GM18505 (cell line): Measurements from ENCODE around the gene NSD1.

Source experiments
- ATAC-seq: cut with Tn5 transposase; IDR thresholded peaks from one replicate; pipeline ENCODE4 v1.9.1; 2021; ENCODE audit not compliant: unreplicated experiment
- POLR2A ChIP-seq: IDR thresholded peaks from 4 replicates; pipeline ENCODE4 v1.6.1; 2011; ENCODE audit warnings: borderline replicate concordance; ENCODE audit not compliant: insufficient read depth, insufficient read length; ENCODE audit errors: extremely low read depth

Gene NSD1

DNA sequence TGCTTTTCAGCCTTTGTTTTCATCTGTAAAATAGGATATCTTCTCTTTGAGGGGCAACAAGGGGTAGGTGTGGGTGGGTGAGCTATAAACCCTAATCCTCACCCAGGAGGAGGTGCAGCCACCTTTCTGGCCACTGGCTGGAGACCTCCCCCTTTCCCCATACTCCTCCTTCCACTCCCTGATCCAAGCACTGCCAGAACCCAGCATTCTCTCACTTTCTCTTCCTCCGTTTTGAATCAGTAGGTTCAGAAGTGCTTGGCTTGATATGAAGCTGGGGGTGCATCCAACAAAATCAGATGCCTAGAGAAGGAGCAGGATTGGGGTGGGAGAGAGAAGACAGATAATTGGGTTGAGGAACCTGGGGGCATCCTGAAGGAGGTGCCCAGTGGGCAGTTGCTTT, 6.8 kb upstream of the NSD1 start:
- no peak for ATAC-seq
- no peak for TF ChIP-seq POLR2A

DNA sequence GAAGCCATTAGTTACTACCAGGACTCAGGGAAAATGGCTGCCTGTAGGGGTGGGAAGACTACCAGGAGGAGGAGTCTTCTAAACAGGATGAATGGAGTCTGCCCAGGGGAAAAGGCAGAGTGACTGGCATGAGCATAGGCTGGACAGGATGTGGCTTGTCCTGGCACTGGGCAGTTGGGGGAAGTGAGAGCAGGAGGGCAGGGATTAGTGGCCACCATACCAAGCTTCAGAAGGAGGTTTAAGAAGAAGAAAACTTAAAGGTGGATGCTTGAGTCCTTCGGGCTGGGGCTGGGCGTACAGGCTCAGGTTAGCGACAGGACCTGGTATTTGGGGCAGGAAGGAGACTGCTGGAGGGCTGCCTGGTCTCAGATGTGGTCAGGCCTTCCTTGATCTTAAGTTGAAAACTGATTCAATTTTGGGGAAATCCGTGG, 5.0 kb upstream of the NSD1 start:
- TF ChIP-seq POLR2A = no peak
- ATAC-seq = no peak

DNA sequence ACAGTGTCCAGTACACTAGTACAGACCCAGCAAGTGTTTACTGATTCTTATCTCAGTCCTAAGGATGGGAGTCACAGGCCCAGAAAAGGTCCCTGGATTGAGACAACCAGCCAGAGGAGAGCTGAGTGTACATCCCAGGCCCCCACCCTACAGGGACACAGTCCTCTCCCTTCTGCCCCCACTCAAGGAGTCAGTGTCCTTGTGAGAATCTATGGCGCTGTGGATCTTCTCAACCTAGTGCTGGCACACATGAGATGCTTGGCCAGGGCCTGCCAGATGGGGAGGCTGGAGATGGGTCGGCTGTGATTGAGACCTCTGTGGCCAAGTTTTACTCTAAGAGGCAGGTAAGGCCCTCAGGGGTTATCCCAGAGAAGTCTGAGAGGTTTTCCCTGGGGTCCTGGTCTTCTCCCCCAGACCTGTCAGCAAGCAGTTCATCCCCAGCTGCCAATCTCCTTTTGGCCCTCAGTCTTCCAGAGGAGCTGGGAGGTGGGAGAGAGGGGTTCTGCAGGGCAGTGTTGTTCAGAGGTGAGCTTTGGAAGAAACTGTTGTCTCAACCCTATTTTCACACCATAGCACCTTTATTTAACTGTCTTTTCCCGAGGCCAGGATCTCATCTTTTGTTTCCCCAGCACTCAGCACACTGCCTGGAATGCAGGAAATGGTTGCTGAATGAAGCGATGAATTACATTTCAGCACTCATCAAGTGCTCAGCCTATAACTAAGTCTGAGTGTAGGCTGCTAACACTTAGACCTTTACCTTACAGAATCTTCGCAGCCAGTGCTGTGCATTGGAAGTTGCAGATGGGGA, 3.2 kb upstream of the NSD1 start:
- ATAC-seq = no peak
- no peak for TF ChIP-seq POLR2A

DNA sequence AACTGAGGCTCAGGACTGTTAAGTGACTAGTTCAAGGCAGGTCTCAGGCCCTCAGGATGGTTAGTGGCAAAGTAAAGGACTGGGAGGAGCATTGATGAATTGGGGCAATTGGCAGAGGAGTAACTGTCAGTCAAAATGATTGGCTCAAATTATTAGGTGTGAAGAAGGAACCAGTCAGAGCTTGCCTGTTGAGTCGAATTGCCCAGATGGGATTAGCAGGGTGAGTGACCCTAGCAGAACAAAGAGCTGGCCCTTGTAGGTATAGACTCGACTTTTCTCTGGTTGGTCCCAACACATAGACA, 2.6 kb upstream of the NSD1 start:
- no peak for TF ChIP-seq POLR2A

GRCh38 chr5:177131352-177132135, 2.0 kb upstream of the NSD1 start:
- ATAC-seq = no peak
- no peak for TF ChIP-seq POLR2A

More for the DNA sequence above, 2.6 kb upstream of the NSD1 start:
- ATAC-seq = no peak

- ATAC-seq = no peak
- TF ChIP-seq POLR2A = no peak
These were observed 1.2 kb upstream of the NSD1 start for GRCh38 chr5:177132136-177133095.

DNA sequence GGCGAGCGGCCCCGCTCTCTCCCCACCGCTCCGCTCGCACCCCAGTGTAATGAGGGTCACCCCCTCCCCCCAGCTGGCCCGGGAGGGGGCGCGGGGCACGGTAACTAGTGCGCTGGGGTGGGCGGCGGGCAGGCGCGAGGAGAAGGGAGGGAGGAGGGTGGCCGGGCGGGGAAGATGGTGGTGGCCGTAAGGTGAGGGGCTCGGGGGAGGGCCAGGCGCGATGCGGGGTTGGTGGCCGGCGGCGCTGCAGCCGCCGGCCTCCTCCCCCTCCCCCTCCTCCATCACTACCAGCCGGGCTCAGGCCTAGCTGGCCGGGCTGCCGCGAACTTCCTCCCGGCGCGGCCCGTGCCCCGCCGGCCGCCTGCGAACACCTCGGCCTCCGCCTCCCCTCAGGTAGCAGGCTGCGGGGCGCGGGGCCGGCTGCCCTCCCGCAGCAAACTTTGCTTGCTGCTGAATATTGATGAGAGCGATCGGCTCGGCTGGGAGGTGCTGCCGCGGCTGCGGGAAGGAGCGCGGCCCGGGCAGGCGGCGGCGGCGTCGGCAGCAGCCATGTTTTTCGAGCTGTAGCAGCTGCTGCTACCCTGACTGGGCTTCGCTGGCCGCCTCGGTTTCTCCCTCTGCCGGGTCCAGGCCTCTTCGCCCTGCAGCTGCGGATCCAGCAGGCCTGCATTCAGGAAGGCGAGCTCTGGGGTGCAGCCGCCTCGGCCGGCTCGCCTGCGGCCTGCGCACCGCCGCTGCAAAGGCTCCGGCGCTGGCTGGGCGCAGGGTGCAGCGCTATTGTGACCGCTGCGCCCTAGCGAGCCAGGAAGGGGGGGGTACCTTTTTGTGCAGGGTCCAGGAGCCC, 502 bp downstream of the NSD1 start:
- TF ChIP-seq POLR2A = peak; percentile 45
- ATAC-seq = peak; percentile 33

DNA sequence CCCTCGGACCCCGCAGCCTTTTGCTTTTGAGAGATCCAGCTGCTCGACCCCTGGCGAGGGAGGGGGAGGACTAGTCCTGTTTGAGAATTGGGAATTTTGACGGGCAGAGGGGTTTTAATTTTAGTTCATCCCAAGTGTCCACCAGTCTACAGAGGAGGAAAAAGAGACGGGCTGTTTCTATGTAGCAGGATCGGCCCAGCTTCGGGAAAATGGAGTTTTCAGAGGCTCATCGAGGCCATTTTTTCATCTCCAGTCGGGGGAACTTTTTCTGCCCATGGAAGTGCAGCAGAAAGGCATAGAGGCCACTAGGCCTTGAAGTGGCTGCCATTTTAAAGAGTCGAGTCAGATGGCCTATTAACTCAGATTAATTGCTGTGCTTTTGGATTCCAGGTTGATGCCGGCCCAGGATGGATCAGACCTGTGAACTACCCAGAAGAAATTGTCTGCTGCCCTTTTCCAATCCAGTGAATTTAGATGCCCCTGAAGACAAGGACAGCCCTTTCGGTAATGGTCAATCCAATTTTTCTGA, 1.2 kb downstream of the NSD1 start:
- ATAC-seq = no peak
- TF ChIP-seq POLR2A = no peak

GRCh38 chr5:177140312-177140711, 6.7 kb downstream of the NSD1 start:
- no peak for TF ChIP-seq POLR2A
- no peak for ATAC-seq

- no peak for ATAC-seq
- no peak for TF ChIP-seq POLR2A
These were observed 7.9 kb downstream of the NSD1 start for GRCh38 chr5:177141496-177141895.

- no peak for ATAC-seq
- no peak for TF ChIP-seq POLR2A
These were observed 8.6 kb downstream of the NSD1 start for GRCh38 chr5:177142098-177142611.

GRCh38 chr5:177142778-177143177, 9.2 kb downstream of the NSD1 start:
- ATAC-seq = no peak
- TF ChIP-seq POLR2A = no peak
